Sigmoid colon (tissue), 7 donors: ENCODE data around the gene CTBP2. TPM values are rescaled to one million over a fixed set of nuclear protein-coding genes. Genes with fewer than 3 reads are reported as not detected.

ENCODE experiments used
- DNase-seq: peaks from one replicate; pipeline ENCODE4 v3.0.0-alpha.2; 2019
- H3K27ac ChIP-seq, 4 donors: fragments of 200-600 bp; sonication (generic); one replicate each; pipeline ENCODE4 v1.5.1; 2016 to 2019; ENCODE audit warnings: mild to moderate bottlenecking in 1 of 4
- H3K27me3 ChIP-seq, 3 donors: fragments of 200-600 bp; sonication (generic); one replicate each; pipeline ENCODE4 v1.5.1; 2019; ENCODE audit warnings: mild to moderate bottlenecking in 1 of 3
- H3K36me3 ChIP-seq, 4 donors: fragments of 200-600 bp; sonication (generic); one replicate each; pipeline ENCODE4 v1.5.1; 2016 to 2019
- H3K4me1 ChIP-seq, 4 donors: fragments of 200-600 bp; sonication (generic); one replicate each; pipeline ENCODE4 v1.5.1; 2017 to 2019
- H3K4me3 ChIP-seq, 4 donors: fragments of 200-600 bp; sonication (generic); one replicate each; pipeline ENCODE4 v1.5.1; 2017 to 2019; ENCODE audit warnings: mild to moderate bottlenecking in 2 of 4, moderate library complexity in 1 of 4
- H3K9me3 ChIP-seq, 4 donors: fragments of 200-600 bp in 3 of 4; sonication (generic) in 3 of 4; one replicate each; pipeline versions ENCODE4 v1.5.1 to v1.6.1; 2013 to 2019
- EP300 ChIP-seq, 4 donors: sonication (generic); formaldehyde crosslinking; IDR thresholded peaks; one replicate each; pipeline ENCODE4 v1.6.1; 2017; ENCODE audit warnings: antibody characterized with exemption in 4 of 4
- POLR2A ChIP-seq, 2 donors: fragments of 450-650 bp; IDR thresholded peaks; one replicate each; pipeline ENCODE4 v1.6.1; 2016; ENCODE audit warnings: antibody characterized with exemption in 2 of 2, mild to moderate bottlenecking in 2 of 2, moderate library complexity in 2 of 2
- POLR2AphosphoS5 ChIP-seq, 4 donors: sonication (generic); formaldehyde crosslinking; IDR thresholded peaks; one replicate each; pipeline ENCODE4 v1.6.1; 2017; ENCODE audit warnings: antibody characterized with exemption in 4 of 4
- WGBS, 2 donors: extraction: QIAGEN DNeasy Blood & Tissue Kit; methylation state at CpG; one replicate each; pipeline ENCODE4 v1.1.7; 2013; 5-methylcytosine and 5-hydroxymethylcytosine counted together
- intact Hi-C: fragments of 100-400 bp; cut with DNase I; formaldehyde crosslinking; loops from one replicate; pipeline ENCODE4 v1.15.1; 2023
- polyA plus RNA-seq, 3 donors: library from polyadenylated mRNA; stranded (reverse); fragments of 200-250 nt; gene quantifications; one replicate each; pipeline ENCODE4 v1.2.3, GENCODE V29; 2013
- total RNA-seq, 4 donors: library from RNA; depleted of rRNA; stranded (reverse); fragments of >200 nt; gene quantifications; one replicate each; pipeline ENCODE4 v1.1.0, GENCODE V29; 2016
- TF ChIP-seq, protein P1 (sequence below), 4 experiments: fragments of 450-650 bp in 3 of 4; fragments of 200-600 bp in 1 of 4; IDR thresholded peaks; one replicate each; pipeline ENCODE4 v1.5.1; 2016 to 2019; ENCODE audit warnings: antibody characterized with exemption in 4 of 4, mild to moderate bottlenecking in 3 of 4, moderate library complexity in 2 of 4
- donor health status: healthy with polysubstance abuse.
- donor health status: Bipolar disorder and iron deficiency.
- donor health status: healthy.

Gene CTBP2
- total and polyA plus RNA-seq, 7 donors = 31.2 to 62.4 (median 52.0) TPM

DNA sequence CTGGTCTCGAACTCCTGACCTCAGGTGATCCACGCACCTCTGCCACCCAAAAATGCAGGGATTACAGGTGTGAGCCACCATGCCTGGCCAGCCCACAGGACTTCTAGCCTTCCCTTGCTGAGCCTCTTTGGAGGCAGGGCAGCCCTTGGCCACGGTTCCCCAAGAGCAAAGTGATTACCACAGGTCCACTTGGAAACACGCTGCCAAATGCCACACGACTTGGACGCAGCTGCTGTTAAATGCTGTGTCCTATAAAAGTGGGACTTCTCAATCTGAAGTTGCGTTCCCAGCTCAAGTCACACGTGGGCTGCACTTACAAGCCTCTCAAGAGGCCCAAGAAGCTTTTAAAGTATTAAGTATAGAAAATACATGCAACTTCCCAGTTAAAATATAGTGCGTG, 30.1 kb downstream of the CTBP2 start:
- Histone ChIP-seq H3K4me3 (no peak overlapping the region), H3K4me1 (peaks cover 0 to 30% (median 21%) of the 10 kb centered on the region in 4 donors), H3K9me3 (no peaks in the 10 kb centered on the region), H3K27me3 (no peaks in the 10 kb centered on the region), H3K36me3 (peaks cover 0 to 28% (median 6%) of the 10 kb centered on the region in 4 donors), H3K27ac (no peak overlapping the region)
- TF ChIP-seq EP300 (IDR thresholded peaks at IDR 0.05) = no peak
- TF ChIP-seq POLR2A (IDR thresholded peaks at IDR 0.05) = no peak
- TF ChIP-seq, protein P1, sequence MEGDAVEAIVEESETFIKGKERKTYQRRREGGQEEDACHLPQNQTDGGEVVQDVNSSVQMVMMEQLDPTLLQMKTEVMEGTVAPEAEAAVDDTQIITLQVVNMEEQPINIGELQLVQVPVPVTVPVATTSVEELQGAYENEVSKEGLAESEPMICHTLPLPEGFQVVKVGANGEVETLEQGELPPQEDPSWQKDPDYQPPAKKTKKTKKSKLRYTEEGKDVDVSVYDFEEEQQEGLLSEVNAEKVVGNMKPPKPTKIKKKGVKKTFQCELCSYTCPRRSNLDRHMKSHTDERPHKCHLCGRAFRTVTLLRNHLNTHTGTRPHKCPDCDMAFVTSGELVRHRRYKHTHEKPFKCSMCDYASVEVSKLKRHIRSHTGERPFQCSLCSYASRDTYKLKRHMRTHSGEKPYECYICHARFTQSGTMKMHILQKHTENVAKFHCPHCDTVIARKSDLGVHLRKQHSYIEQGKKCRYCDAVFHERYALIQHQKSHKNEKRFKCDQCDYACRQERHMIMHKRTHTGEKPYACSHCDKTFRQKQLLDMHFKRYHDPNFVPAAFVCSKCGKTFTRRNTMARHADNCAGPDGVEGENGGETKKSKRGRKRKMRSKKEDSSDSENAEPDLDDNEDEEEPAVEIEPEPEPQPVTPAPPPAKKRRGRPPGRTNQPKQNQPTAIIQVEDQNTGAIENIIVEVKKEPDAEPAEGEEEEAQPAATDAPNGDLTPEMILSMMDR (IDR thresholded peaks at IDR 0.05) = no peak
- no peak for TF ChIP-seq POLR2AphosphoS5 (IDR thresholded peaks at IDR 0.05)
- intact Hi-C loops = no loop called here
- WGBS, 2 donors = 85 to 89% methylated on average over 9 of the region's 9 CpGs
- DNase-seq = no peak

DNA sequence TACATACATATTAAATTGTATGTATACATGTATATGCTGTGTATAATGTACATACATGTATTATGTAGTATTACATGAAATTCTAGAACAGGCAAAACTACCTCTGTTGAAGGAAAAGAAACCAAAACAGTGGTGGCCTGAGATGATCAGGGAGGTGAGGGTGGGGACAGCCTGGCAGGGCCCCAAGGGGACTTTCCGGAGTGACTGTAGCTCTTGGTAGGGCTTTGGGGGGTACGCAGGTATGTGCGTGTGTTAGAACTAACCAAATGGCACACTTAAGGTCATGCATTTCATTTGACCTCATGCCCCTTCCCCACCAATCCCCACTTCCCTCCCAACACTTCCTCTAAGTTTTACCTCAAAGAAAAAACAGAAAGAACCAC, 31.3 kb downstream of the CTBP2 start:
- WGBS, 2 donors = 78 to 86% methylated on average over 3 of the region's 3 CpGs
- Histone ChIP-seq H3K4me1 (peaks cover 0 to 37% (median 29%) of the 10 kb centered on the region in 4 donors), H3K27me3 (no peaks in the 10 kb centered on the region), H3K4me3 (no peak overlapping the region), H3K36me3 (peaks cover 0 to 28% (median 6%) of the 10 kb centered on the region in 4 donors), H3K27ac (no peak overlapping the region), H3K9me3 (no peaks in the 10 kb centered on the region)
- intact Hi-C loops = no loop called here
- no peak for DNase-seq
- no peak for TF ChIP-seq POLR2A (IDR thresholded peaks at IDR 0.05)
- TF ChIP-seq, protein P1 (IDR thresholded peaks at IDR 0.05) = no peak
- no peak for TF ChIP-seq EP300 (IDR thresholded peaks at IDR 0.05)
- TF ChIP-seq POLR2AphosphoS5 (IDR thresholded peaks at IDR 0.05) = no peak

DNA sequence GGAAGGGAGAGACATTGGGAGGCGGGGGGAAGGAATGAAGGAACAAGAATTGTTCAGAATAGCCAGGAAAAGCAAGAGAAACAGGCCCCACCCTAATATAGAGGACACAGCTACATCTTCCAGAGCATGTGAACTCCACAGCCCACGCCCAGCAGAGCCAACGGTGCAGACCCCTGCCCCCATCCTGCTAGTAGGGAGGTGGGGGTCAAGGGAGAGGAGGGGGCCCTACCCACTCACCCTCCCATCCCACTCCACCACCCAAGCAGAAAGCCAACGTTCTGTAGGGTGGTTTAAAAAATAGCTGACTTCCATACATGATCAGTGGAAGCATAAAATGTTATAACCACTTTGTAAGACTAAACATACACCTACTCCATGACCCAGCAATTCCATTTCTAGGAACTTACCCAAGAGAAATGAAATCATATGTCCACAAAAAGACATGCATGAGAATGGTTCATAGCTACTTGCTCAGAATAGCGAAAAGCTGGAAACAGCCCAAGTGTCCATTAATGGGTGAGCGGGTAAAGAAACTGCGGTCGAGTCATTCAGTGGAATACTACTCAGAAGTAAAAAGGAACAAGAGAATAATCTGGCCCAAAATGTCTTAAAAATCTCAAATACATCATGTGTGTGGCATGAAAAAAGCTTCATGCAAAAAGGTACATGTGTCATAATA, 31.8 kb downstream of the CTBP2 start:
- Histone ChIP-seq H3K9me3 (no peaks in the 10 kb centered on the region), H3K27me3 (no peaks in the 10 kb centered on the region), H3K36me3 (peaks cover 0 to 28% (median 6%) of the 10 kb centered on the region in 4 donors), H3K4me3 (no peak overlapping the region), H3K27ac (no peak overlapping the region), H3K4me1 (peaks cover 0 to 37% (median 34%) of the 10 kb centered on the region in 4 donors)
- 84 to 88% methylated on average over 8 of the region's 8 CpGs for WGBS, 2 donors
- no peak for TF ChIP-seq EP300 (IDR thresholded peaks at IDR 0.05)
- TF ChIP-seq POLR2A (IDR thresholded peaks at IDR 0.05) = no peak
- TF ChIP-seq POLR2AphosphoS5 (IDR thresholded peaks at IDR 0.05) = no peak
- TF ChIP-seq, protein P1 (IDR thresholded peaks at IDR 0.05) = no peak
- no peak for DNase-seq
- intact Hi-C loops = no loop called here

DNA sequence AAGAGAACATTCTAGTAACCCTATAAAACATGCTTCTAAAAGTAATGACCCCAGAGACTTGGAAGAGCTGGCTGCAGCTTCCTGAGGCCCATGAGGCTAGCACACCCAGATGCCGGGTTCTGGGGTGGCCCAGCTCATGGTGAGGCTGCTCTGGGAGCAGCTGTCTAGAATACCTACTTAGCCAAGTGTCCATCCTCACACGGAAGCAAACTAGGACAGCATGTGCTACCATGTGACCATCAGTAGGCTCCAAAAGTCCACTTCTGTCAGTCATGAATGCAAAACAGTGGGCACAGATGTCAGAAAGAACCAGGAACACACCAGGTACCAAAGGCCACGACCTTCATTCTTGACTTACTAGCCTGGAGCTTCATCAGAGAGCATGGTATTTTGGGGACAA, 32.4 kb downstream of the CTBP2 start:
- DNase-seq = no peak
- no peak for TF ChIP-seq POLR2AphosphoS5 (IDR thresholded peaks at IDR 0.05)
- TF ChIP-seq, protein P1 (IDR thresholded peaks at IDR 0.05) = no peak
- TF ChIP-seq EP300 (IDR thresholded peaks at IDR 0.05) = no peak
- no peak for TF ChIP-seq POLR2A (IDR thresholded peaks at IDR 0.05)
- H3K36me3 ChIP-seq = peaks cover 0 to 28% (median 6%) of the 10 kb centered on the region in 4 donors
- H3K9me3 ChIP-seq = no peaks in the 10 kb centered on the region
- intact Hi-C loops = no loop called here
- WGBS, 2 donors = 67 to 70% methylated on average over 3 of the region's 3 CpGs
- no peak overlapping the region for H3K4me3 ChIP-seq
- no peak overlapping the region for H3K27ac ChIP-seq
- no peaks in the 10 kb centered on the region for H3K27me3 ChIP-seq
- H3K4me1 ChIP-seq = peaks cover 0 to 40% (median 39%) of the 10 kb centered on the region in 4 donors
